Parathyroid adenoma (tissue), 2 donors: ENCODE results near the gene RNH1.

Source experiments
- H2AFZ ChIP-seq: fragments of 300-600 bp; sonication (generic); one replicate; pipeline ENCODE4 v1.7.0; 2017; ENCODE audit warnings: antibody characterized with exemption, mild to moderate bottlenecking
- H3K27ac ChIP-seq: fragments of 300-600 bp; sonication (generic); one replicate; pipeline ENCODE4 v1.7.0; 2017
- H3K27me3 ChIP-seq: fragments of 300-600 bp; sonication (generic); one replicate; pipeline ENCODE4 v1.7.0; 2017; ENCODE audit warnings: low read length; ENCODE audit not compliant: control insufficient read depth, insufficient read depth
- H3K36me3 ChIP-seq: fragments of 300-600 bp; sonication (generic); one replicate; pipeline ENCODE4 v1.7.0; 2017; ENCODE audit warnings: low read length; ENCODE audit not compliant: control insufficient read depth, insufficient read depth
- H3K4me1 ChIP-seq: fragments of 300-600 bp; sonication (generic); one replicate; pipeline ENCODE4 v1.7.0; 2017; ENCODE audit warnings: control low read depth
- H3K4me2 ChIP-seq: fragments of 300-600 bp; sonication (generic); one replicate; pipeline ENCODE4 v1.7.0; 2017; ENCODE audit warnings: low read length
- H3K4me3 ChIP-seq: fragments of 300-600 bp; sonication (generic); one replicate; pipeline ENCODE4 v1.7.0; 2017; ENCODE audit warnings: low read depth, low read length
- H3K79me2 ChIP-seq: fragments of 300-600 bp; sonication (generic); one replicate; pipeline ENCODE4 v1.7.0; 2017; ENCODE audit warnings: control low read depth
- H3K9ac ChIP-seq: fragments of 300-600 bp; sonication (generic); one replicate; pipeline ENCODE4 v1.7.0; 2017; ENCODE audit warnings: mild to moderate bottlenecking
- H3K9me3 ChIP-seq: fragments of 300-600 bp; sonication (generic); one replicate; pipeline ENCODE4 v1.7.0; 2017; ENCODE audit warnings: low read length; ENCODE audit not compliant: control insufficient read depth
- CTCF ChIP-seq: fragments of 300-600 bp; sonication (generic); IDR thresholded peaks from one replicate; pipeline ENCODE4 v1.7.0; 2017; ENCODE audit warnings: antibody characterized with exemption, mild to moderate bottlenecking
- donor health status: primary hyperparathyroidism.

RNH1 gene

DNA sequence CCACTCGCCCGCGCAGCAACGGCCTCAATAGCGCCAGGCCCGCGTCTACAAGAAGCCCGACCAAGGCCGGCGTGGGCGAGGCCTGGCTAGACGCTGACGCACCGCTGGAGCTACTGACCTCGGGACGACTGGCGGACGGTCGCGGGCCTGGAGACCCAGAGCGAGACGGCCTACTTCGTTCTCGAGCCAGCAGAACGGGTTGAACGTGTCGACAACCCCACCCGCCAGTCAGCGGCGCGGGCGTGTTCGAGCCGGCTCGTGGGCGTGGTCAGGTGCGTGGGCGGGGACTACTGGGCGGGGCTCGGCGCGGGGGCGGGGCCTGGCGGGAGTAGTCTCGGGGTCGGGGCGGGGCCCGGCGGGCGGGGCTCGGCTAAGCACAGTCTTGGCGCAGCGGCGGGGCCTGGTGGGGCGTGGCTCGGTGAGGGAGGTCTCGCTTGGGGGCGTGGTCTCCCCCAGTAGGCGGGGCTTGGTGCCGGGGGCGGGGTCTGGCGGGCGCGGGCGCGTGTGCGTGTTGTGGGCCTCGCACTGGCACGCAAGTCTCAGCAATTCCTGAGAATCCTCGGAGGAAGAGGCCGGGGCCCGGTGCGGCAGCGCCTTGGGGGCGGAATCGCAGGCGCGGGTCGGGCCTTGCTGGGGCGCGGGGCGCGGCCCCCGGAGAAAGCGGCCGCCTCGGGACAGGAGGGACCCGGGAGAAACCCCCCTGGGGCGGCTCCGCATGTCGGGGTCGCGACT is at the start of gene RNH1:
Gene RNH1, minus strand, starts transcription at position 248 of the 732 bp plus-strand sequence. CDS start 5,080 bp downstream, outside the sequence.
- Histone ChIP-seq H3K4me2 (peak within 1 kb of the TSS; percentile 98), H3K36me3 (no peaks in the 10 kb centered on the region), H3K9me3 (no peaks in the 10 kb centered on the region), H3K4me3 (peak within 1 kb of the TSS; percentile 95), H3K79me2 (peaks cover 12% of the 10 kb centered on the region), H3K4me1 (no peaks in the 10 kb centered on the region), H3K9ac (peak within 1 kb of the TSS; percentile 75), H3K27ac (peak within 1 kb of the TSS; percentile 91), H2AFZ (peak within 1 kb of the TSS; percentile 68), H3K27me3 (no peaks in the 10 kb centered on the region)
- TF ChIP-seq CTCF = no peak

- no peaks in the 10 kb centered on the region for H3K9me3 ChIP-seq
- H3K4me2 ChIP-seq = no peak overlapping the region
- no peaks in the 10 kb centered on the region for H3K27me3 ChIP-seq
- H2AFZ ChIP-seq = no peak overlapping the region
- H3K4me1 ChIP-seq = no peaks in the 10 kb centered on the region
- H3K36me3 ChIP-seq = no peaks in the 10 kb centered on the region
- TF ChIP-seq CTCF = no peak
- H3K4me3 ChIP-seq = no peak overlapping the region
- no peaks in the 10 kb centered on the region for H3K79me2 ChIP-seq
- no peak overlapping the region for H3K9ac ChIP-seq
- H3K27ac ChIP-seq = no peak overlapping the region
Observed at GRCh38 chr11:555780-556661, 49.0 kb upstream of the RNH1 start.

DNA sequence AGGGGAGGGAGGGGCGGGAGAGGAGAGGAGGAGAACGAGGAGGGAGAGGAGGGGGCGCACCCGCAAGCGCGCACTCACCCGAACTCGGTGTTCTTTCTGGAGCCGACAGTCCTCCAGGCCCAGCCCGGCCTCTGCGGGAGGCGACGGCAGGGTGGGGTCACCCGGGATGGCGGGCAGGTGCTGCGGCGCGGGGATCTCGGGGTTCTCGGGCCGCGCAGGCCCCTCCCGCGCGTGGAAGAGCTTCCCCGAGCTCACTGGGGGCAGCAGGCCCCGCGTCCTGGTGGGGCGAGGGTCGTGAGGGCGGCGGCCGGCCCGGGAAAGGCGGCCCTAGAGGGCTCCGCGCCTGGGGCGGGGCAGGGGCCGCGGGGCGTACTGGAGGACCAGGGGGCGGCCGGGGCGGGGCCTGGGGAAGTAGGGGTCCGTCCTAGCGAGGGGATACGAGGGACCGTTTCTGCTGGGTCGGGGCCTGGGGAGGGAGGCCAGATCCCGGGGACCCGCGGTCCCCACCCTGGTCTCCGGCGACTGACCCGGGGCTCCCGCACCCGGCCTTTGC is 48.3 kb upstream of the RNH1 start:
- peak overlapping the region; percentile 22 for H3K4me3 ChIP-seq
- H3K79me2 ChIP-seq = no peaks in the 10 kb centered on the region
- no peaks in the 10 kb centered on the region for H3K9me3 ChIP-seq
- no peak for TF ChIP-seq CTCF
- H3K27me3 ChIP-seq = no peaks in the 10 kb centered on the region
- peak overlapping the region; percentile 38 for H2AFZ ChIP-seq
- H3K9ac ChIP-seq = no peak overlapping the region
- no peaks in the 10 kb centered on the region for H3K4me1 ChIP-seq
- H3K27ac ChIP-seq = no peak overlapping the region
- no peak overlapping the region for H3K4me2 ChIP-seq
- H3K36me3 ChIP-seq = no peaks in the 10 kb centered on the region

DNA sequence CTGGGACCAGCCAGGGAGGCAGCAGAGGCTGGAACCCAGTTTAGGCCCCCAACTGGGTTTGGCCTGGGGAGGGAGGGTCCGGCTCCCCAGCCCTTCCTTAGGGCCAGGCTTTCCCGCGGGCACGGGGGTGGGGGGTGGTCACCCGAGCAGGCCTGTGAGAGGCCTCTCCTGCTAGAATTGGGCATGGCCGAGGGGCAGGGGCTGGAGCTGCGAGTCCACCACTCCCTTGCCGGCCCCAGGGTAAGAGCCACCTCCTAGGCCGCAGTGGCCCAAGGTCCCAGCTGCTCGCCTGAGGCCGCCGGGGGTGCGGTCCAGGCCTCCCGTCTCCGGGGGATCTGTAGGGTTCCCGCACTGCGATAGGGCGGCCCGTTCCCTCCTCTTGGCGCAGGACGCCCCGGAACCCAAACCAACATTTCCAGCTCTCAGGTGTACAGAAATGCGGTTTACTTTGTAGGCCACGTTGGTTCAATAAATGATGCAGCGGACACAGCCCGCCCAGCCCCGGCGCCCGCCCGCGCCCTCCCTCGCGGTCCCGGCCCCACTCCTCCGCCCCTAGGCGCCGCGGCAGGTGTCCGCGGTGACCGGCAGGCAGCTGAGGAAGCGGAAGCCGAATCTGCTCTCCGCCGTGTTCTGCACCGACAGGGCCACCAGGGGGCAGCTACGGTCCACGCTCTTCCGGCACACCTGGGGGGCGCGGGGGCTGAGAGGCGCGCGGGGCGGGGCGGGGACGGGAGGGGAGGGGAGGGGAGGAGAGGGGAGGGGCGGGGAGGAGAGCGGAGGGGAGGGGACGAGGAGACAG is 47.6 kb upstream of the RNH1 start:
- Histone ChIP-seq H2AFZ (no peak overlapping the region), H3K4me2 (peak overlapping the region; percentile 44), H3K27ac (no peak overlapping the region), H3K79me2 (no peaks in the 10 kb centered on the region), H3K9ac (no peak overlapping the region), H3K36me3 (no peaks in the 10 kb centered on the region), H3K4me1 (no peaks in the 10 kb centered on the region), H3K9me3 (no peaks in the 10 kb centered on the region), H3K27me3 (no peaks in the 10 kb centered on the region), H3K4me3 (no peak overlapping the region)
- peak; percentile 37 for TF ChIP-seq CTCF
